IPS-NIHi11 (cell line): ENCODE data around the gene SLC39A9.
A peak's percentile ranks its signal among the peaks of the same experiment; 100 is the strongest.

Experiments
- DNase-seq: peaks from one replicate; pipeline ENCODE4 v3.0.0; 2012; ENCODE audit warnings: mixed read lengths, low spot score

SLC39A9 gene

DNA sequence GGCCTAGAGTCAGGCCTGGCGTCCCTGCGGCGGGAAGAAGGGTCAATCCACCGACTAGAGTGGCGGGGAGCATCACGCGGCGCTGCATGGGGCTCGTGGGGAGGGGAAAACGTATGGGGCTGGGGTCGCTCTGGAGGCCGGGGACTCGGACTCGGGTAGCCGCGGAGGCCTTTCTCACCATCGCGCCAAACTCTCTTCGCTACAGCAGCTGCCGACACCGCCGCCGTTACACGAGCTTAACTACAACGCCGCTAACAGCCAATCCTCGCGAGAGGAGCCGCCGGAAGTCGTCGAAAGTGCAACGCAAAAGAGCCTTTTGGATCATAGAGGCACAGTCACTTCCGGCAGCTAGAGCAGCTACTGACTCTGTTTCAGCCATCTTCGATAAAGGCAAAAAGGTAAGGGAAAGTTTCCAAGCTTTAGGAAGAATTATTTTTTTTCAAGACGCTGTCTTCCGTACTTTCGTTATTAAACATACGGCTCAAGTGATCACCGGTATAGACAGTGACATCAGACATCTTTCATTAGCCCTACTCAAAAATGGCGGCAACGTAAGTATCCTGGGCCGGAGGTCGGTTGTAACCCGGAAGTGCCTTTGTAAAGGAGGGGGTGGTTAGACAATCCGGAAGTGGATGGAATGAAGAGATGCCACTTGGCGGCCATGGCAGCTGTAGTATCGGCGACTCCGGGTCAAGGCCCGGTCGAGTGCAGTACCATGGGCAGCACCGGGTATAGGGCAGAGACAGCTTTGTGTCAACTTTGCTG, at the start of gene SLC39A9, which contains the start of gene ERH:
Gene SLC39A9 (plus strand): TSS at position 640 of the 765 bp plus-strand sequence. CDS start 678 bp downstream, outside the sequence.
Gene ERH (minus strand): TSS at position 247 of the 765 bp plus-strand sequence. CDS start 66 bp downstream, at position 181.
- peak; percentile 92 for DNase-seq

DNA sequence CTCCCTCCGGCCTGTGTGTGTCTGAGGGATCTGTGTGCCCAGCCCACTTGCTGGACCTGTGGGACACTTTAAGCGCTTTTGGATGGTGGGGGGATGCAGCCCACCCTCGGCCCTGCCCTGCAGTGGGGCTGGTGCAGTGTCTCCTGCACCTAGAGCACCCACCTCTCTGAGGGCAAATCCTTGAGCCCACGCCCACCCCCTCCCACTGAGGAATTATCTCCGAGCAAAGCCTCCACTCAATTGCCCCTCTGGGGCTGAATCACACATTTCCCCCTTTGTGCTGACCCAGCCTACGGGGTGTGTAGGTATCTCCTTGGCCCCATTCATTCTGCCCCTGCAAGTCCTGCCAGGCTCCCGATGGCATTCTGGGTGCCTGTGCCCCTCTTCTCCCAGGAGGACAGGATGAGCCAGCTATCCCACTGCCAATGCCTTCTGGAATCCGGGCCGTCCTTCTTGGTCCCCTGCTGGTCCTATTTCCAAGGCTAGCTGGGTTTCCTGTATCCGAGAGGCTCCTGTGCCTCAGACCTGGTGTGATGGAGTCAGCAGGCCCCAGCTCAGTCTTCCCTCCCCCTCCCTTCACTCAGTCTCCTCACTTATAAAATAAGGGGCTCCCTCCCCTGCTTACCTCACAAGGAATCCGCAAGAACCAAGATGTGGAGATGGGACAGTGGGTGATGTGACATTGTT, 49.3 kb upstream of the SLC39A9 start:
- DNase-seq, result no peak

DNA sequence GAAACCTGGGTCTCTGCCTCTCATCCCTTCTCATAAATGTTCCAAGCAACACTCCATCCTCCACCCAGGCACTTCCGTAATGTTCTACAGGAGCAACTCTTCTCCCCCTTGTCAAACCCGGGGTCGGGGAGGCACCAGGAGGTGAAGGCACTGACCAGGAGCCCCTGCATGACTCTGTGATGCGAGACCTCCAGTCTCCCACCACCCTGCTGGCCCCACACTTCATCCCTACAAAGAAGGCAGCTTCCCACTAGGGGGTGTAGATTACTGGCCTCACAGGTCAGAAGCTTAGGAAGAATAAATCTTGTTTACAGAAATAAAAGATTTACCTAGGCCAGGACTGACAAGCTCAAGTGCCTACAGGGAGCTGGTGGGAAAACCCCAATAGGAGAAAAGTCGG, 47.6 kb upstream of the SLC39A9 start:
- DNase-seq, result no peak

- DNase-seq, result no peak
Observed at GRCh38 chr14:69351385-69351784, 47.1 kb upstream of the SLC39A9 start.

DNA sequence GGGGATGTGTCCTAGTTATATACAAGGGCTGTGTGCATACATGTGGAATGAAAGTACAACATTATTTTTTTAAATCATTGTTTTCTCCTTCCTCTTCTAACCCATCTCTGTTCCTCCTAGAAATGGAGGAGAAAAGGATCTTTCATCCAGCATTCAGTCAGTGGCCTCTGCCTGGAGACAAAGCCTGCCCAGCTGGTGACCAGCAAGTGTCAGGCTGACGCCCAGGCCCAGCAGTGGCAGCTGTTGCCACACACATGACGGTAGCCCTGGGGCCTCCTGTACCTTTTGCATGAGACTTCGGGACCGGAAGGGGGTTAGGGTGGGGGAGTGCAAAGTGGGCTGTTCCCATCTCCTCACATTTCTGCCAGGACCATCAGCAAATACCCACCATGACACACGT, 46.6 kb upstream of the SLC39A9 start:
- DNase-seq, result no peak

DNA sequence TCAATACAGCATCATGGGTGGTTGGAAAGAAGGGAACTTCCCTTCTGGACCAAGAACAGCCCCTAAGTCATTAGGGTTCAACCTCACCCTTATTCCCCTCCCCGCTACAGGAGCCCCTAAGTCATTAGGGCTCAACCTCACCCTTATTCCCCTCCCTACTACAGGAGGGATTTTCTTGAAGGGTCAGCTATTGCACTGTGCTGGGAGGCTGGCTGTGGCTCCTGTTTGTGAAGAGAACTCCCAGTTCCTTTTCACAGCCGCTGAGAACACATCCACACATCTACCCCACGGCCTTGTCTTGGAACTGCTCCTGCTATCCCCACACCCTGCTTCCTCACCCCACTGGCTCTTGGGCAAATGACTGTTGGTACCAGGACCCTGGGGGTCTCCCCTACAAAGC, 45.3 kb upstream of the SLC39A9 start:
- no peak for DNase-seq

DNA sequence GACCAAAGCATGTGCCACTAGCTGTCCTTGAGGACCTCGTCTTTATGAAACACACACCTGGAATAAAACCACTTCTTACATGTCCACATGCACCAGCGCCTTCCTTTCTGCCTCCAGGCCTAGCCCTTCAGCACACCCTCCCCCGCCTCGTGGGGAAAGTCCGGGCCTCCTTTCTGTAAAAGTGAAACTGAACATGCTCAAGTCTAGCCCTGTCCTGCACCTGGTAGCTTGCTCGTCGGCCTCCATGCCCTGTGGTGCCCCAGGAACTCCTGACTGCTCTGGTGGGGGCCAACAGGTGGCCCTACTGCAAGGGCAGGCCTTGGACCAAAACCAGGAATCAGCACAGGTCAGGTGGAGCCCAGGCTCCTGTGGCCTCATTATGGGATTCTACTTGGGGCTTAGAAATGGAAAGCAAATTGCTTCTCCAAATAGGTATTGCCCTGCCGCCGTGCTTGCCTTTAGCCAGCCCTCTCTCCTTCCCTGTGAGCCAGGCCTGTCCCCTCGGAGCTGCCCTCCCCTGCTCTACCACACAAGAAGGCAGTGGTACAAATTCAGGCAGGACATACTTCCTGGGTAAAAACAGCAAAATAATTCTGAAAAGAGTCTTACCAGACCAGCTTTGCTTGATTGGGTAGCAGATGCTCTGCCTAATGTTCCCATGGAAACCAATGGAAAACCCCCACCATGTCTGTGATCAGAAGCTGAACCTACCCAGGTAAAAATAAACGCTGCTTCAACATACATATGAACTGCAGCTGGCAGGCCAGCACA, 43.9 kb upstream of the SLC39A9 start:
- no peak for DNase-seq

DNA sequence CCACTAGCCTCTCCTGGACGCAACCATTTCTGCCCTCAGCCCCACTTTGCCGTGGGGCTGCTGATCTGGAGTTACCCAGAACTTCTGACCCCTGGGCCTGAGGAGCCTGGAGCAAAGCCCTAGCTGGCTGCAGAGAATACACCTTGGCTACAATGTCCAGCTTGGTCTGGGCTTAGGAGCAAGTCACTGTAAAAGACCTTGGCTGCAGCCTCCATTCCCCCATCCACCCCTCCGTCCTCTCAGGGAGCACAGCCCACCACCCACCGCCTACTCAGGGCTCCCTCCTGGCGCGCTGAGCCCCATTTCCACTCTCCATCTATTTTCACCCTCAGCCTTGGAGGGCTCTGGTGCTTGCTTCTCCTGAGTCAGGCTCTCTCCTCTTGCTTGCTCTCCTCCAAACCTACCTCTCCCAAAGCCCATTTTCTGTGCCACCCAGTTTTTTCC, 43.3 kb upstream of the SLC39A9 start:
- DNase-seq, result no peak

GRCh38 chr14:69355607-69356281, 42.7 kb upstream of the SLC39A9 start:
- DNase-seq, result no peak

DNA sequence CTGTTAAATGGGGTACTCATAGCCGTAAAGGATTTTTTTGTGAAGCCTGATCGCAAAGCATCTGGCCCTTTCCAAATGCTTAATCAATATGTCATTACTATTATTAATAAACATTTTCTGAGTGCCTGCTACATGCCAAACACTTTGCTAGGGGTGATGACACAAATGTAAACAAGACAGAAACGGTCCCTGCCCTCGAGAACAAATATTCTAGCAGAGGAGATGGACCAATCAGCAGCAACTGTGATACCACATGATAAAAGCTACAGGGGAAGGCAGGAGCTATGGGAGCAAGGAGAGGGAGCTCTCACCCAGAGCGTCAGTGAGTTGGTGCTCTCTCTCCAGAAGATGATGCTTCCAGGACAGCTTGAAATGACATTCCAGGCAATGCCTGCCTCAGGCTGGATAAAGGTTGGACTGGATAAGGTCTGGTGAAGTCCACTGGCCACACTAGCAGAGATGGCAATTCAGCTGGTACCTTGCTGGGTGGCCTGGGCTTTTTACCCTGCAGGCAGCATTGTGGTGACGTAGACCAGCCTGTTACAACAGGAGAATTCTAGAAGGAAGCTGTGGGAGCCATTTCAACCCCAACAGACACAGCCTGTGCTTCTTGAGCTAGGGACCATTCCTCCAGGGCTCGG, 41.5 kb upstream of the SLC39A9 start:
- no peak for DNase-seq

DNA sequence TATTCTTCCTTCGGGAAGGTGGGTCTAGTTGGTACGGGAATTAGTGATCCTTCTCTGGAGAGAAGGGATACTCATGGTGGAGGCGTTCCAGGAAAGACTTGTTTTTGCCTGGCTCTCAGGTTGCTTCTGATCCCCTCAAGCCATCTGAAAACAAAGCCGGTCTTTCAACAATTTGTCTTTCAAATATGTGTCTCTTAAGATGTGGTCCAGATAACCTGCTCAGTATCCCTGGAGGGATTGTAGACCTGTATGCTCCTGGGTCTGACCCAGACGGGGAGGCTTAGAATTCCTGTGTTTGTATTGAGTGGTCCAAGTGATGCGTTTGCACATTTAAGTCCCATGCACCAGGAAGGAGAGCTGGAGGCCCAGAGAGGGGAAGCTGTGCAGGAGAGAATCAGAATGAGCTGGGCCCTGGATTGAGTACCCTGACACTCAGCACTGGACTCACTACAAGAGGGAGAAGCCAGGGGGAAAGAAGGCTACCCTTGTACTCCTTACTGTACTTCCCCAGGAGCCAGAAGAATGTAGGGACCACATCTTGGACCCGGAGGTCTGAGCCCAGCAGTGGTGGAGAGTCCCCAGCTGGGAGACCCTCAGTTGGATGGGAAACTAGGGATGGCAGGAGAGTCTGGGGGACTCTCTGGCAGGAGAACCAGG, 40.8 kb upstream of the SLC39A9 start:
- no peak for DNase-seq

- DNase-seq, result no peak
Observed at GRCh38 chr14:69358233-69358963, 40.1 kb upstream of the SLC39A9 start.

- no peak for DNase-seq
Observed at GRCh38 chr14:69358966-69359365, 39.5 kb upstream of the SLC39A9 start.

DNA sequence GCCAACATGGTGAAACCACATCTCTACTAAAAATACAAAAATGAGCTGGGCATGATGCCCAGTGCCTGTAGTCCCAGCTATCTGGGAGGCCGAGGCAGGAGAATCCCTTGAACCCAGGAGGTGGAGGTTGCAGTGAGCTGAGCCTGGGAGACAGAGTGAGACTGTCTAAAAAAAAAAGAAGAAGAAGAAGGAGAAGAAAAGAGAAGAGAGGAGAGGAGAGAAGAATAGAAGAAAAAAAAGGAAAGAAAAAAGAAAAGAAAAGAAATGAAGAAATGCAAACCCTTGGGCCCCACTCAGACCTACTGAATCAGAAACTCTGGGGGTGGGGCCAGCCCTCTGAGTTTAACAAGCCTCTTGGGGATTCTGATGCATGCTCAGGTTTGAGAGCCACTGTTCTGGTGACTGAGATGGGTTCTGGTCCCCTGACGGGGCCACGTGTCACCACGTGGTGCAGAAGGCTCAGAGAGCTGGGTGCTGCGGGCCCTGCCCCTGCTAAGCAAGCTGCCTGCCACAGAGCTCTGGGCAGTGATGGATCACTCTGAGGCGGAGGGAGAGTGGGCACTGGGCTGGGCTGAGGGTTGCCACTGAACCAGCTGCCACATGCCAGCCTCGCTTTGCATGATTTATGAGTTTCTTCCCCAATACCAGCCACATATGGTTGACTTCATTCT, 37.9 kb upstream of the SLC39A9 start:
- no peak for DNase-seq

GRCh38 chr14:69363055-69363454, 35.4 kb upstream of the SLC39A9 start:
- DNase-seq, result peak; percentile 71

DNA sequence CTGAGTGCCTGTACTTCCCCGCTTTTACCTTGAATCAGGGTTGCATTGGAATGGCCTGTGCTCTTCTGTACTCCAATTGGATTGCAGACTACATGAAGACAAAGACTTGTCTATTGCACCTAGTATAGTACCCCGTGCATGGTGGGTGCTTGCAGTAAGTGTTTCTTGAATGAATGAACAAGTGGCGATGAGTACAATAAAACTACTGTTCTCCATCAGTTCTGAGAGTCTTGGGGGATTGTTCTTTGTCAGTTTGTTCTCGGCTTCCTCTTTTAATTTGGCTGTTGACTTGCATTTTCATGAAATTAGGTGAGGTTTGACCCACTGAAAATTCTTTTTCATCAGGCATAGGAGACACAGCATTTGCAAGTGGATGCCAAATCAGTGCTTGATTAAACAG, 34.5 kb upstream of the SLC39A9 start:
- DNase-seq, result no peak

GRCh38 chr14:69364378-69364777, 34.1 kb upstream of the SLC39A9 start:
- DNase-seq, result no peak

DNA sequence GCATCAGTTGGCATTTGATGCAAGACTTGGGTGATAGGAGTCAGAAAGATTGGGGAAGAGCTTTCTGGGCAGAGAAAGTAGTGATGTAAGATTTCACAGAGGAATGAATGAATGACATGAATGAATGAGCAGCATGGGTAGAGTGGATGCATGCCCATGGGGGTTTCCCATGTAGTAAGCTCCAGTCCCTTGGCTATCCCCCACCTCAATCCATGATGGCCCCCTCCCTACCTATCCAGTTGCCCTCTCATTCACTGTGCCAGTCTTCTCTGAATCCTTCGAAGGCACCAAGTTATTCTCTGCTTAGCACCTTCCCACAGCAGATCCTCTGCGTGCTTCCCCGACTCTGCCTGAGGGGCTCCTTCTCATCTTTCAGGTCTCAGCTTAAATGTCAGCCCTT, 32.4 kb upstream of the SLC39A9 start:
- no peak for DNase-seq

DNA sequence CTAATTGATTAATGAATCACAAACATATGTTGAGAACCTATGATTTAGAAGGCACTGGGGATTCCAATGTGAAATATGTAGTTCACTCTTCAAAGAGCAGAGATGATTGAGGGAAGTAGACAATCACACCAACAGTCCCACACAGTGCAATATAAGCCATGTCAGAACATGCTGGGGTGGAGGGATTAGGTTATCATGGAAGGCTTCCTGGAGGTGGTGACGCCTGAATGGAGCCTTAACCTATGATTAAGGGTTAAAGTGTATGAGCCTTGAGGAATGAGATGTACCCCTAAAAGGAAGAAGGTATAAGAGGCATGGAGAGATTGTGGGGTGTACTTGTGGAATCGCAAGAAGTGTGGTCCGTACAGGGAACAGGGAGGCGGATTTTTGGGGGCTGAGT, 31.7 kb upstream of the SLC39A9 start:
- no peak for DNase-seq

GRCh38 chr14:69368381-69368780, 30.1 kb upstream of the SLC39A9 start:
- no peak for DNase-seq
